ENCODE data around the gene C16orf92. TPM values are rescaled to one million over a fixed set of nuclear protein-coding genes. Genes with fewer than 3 reads are reported as not detected.

The C16orf92 gene
- total RNA-seq, 1 experiment from 2014 or later = not detected

DNA sequence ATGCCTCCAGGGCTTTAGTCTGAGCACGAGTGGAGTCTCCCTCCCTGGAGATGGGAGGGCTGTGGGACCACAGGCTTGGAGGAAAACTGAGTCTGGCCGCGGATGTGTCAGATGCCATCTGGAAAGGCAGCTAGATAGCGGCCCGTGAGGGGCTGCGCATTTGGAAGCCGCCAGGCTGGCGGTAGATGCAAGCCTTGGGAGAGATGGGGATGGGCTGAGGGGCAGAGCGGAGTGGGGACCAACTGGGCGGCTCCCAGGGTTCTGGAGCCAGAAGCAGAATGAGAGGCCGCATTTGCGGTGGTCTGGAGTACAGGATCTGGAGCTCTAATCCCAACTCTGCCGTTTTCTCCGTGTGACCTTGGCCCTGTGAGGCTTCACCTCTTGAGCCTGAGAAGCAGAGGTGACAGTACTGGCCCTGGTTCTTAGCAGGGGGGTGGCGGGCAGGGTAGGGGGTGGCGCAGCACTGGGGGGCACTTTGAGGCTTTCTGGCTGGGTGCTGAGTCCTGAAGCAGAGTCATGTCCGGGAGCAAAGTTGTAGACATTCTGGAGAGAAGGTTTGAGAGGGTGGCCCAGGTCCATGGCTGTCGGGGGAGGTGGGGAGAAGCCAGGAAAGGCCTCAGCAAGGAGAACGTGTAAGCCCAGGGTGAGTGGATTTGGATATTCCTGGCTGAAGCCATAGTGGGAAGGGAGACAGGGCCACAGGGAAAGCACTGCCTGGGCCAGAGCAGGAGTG, 20.2 kb upstream of the C16orf92 start:
- intact Hi-C loops (cut with micrococcal nuclease; ENCODE audit: unreplicated experiment) = no loop called here
- H3K27me3 ChIP-seq (replicated peaks; ENCODE audit: insufficient read depth, low read depth, low read length, poor library complexity) = no peaks in the 10 kb centered on the region
- no peak overlapping the region for H3K27ac ChIP-seq (ENCODE audit: low read depth, low read length, poor library complexity, severe bottlenecking)
- no peaks in the 10 kb centered on the region for H3K4me1 ChIP-seq (ENCODE audit: insufficient read depth, low read length, poor library complexity, severe bottlenecking)
- H3K9me3 ChIP-seq (ENCODE audit: low read depth, low read length, poor library complexity, severe bottlenecking) = no peaks in the 10 kb centered on the region
- H3K4me3 ChIP-seq (ENCODE audit: low read depth, low read length, poor library complexity, severe bottlenecking) = no peak overlapping the region
- BruUV-seq (replicated peaks) = no TSS peak
- TF ChIP-seq, protein P1, sequence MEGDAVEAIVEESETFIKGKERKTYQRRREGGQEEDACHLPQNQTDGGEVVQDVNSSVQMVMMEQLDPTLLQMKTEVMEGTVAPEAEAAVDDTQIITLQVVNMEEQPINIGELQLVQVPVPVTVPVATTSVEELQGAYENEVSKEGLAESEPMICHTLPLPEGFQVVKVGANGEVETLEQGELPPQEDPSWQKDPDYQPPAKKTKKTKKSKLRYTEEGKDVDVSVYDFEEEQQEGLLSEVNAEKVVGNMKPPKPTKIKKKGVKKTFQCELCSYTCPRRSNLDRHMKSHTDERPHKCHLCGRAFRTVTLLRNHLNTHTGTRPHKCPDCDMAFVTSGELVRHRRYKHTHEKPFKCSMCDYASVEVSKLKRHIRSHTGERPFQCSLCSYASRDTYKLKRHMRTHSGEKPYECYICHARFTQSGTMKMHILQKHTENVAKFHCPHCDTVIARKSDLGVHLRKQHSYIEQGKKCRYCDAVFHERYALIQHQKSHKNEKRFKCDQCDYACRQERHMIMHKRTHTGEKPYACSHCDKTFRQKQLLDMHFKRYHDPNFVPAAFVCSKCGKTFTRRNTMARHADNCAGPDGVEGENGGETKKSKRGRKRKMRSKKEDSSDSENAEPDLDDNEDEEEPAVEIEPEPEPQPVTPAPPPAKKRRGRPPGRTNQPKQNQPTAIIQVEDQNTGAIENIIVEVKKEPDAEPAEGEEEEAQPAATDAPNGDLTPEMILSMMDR (conservative IDR thresholded peaks at IDR 0.05; ENCODE audit: low read depth, low read length) = no peak
- TF ChIP-seq EZH2 (IDR thresholded peaks at IDR 0.05; ENCODE audit: borderline replicate concordance, low read depth, low read length, poor library complexity, severe bottlenecking) = no peak
- DNase-seq (ENCODE audit: low spot score) = no peak
- peaks cover 17% of the 10 kb centered on the region for H3K36me3 ChIP-seq (ENCODE audit: insufficient read depth, low read length, poor library complexity, severe bottlenecking)
- POLR2A ChIA-PET (ENCODE audit: low non-redundant PET) = interaction anchor here (0.6 kb wide), 1 partner anchor 102 kb away, joined by 3 read pairs; the partner anchor contains the start of gene ASPHD1
- CTCF ChIA-PET = no interaction called here

GRCh38 chr16:30003670-30004423, 19.2 kb upstream of the C16orf92 start:
- Histone ChIP-seq H3K27me3 (replicated peaks; ENCODE audit: insufficient read depth, low read depth, low read length, poor library complexity) (no peaks in the 10 kb centered on the region), H3K4me3 (ENCODE audit: low read depth, low read length, poor library complexity, severe bottlenecking) (no peak overlapping the region), H3K4me1 (ENCODE audit: insufficient read depth, low read length, poor library complexity, severe bottlenecking) (no peaks in the 10 kb centered on the region), H3K9me3 (ENCODE audit: low read depth, low read length, poor library complexity, severe bottlenecking) (no peaks in the 10 kb centered on the region), H3K27ac (ENCODE audit: low read depth, low read length, poor library complexity, severe bottlenecking) (no peak overlapping the region), H3K36me3 (ENCODE audit: insufficient read depth, low read length, poor library complexity, severe bottlenecking) (peaks cover 11% of the 10 kb centered on the region)
- intact Hi-C loops (cut with micrococcal nuclease; ENCODE audit: unreplicated experiment) = no loop called here
- POLR2A ChIA-PET (ENCODE audit: low non-redundant PET) = interaction anchor here (0.6 kb wide), 1 partner anchor 70 kb away, joined by 6 read pairs; no protein-coding TSS in a partner anchor
- no peak for TF ChIP-seq EZH2 (IDR thresholded peaks at IDR 0.05; ENCODE audit: borderline replicate concordance, low read depth, low read length, poor library complexity, severe bottlenecking)
- TF ChIP-seq, protein P1 (conservative IDR thresholded peaks at IDR 0.05; ENCODE audit: low read depth, low read length) = no peak
- DNase-seq (ENCODE audit: low spot score) = no peak
- CTCF ChIA-PET = no interaction called here
- no TSS peak for BruUV-seq (replicated peaks)

DNA sequence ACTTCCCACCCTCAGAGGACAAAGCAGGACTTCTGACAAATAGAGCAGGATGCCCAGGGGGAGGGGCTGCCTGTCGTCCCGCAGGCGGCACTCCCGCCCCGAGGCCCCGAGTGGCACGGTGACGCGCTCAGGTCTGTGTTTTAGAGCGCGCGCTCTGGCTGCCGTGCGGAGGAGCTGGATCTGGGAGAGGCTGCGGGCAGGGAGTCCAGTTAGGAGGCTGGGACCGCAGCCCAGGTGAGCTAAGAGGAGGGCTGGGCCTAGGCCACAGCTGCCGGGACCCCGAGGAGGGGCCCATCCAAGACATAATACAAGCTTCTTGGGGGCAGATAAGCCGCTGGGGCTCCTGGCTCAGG, 18.6 kb upstream of the C16orf92 start:
- H3K4me1 ChIP-seq (ENCODE audit: insufficient read depth, low read length, poor library complexity, severe bottlenecking) = no peaks in the 10 kb centered on the region
- H3K27me3 ChIP-seq (replicated peaks; ENCODE audit: insufficient read depth, low read depth, low read length, poor library complexity) = no peaks in the 10 kb centered on the region
- peaks cover 11% of the 10 kb centered on the region for H3K36me3 ChIP-seq (ENCODE audit: insufficient read depth, low read length, poor library complexity, severe bottlenecking)
- H3K4me3 ChIP-seq (ENCODE audit: low read depth, low read length, poor library complexity, severe bottlenecking) = no peak overlapping the region
- no peak for DNase-seq (ENCODE audit: low spot score)
- ChIA-PET POLR2A (ENCODE audit: low non-redundant PET) (interaction anchor here (0.6 kb wide), 1 partner anchor 70 kb away, joined by 6 read pairs; no protein-coding TSS in a partner anchor), CTCF (no interaction called here)
- intact Hi-C loops (cut with micrococcal nuclease; ENCODE audit: unreplicated experiment) = no loop called here
- no TSS peak for BruUV-seq (replicated peaks)
- TF ChIP-seq EZH2 (IDR thresholded peaks at IDR 0.05; ENCODE audit: borderline replicate concordance, low read depth, low read length, poor library complexity, severe bottlenecking) = no peak
- TF ChIP-seq, protein P1 (conservative IDR thresholded peaks at IDR 0.05; ENCODE audit: low read depth, low read length) = no peak
- no peak overlapping the region for H3K27ac ChIP-seq (ENCODE audit: low read depth, low read length, poor library complexity, severe bottlenecking)
- no peaks in the 10 kb centered on the region for H3K9me3 ChIP-seq (ENCODE audit: low read depth, low read length, poor library complexity, severe bottlenecking)

All from A673 (cell line).